Measurements from ENCODE around the gene SCN1A. TPM values are rescaled to one million over a fixed set of nuclear protein-coding genes. Genes with fewer than 3 reads are reported as not detected.
A peak's percentile ranks its signal among the peaks of the same experiment; 100 is the strongest.

The SCN1A gene
- 0.11 TPM for polyA plus RNA-seq (2012; ENCODE audit: insufficient read depth, insufficient read length, low read depth)

DNA sequence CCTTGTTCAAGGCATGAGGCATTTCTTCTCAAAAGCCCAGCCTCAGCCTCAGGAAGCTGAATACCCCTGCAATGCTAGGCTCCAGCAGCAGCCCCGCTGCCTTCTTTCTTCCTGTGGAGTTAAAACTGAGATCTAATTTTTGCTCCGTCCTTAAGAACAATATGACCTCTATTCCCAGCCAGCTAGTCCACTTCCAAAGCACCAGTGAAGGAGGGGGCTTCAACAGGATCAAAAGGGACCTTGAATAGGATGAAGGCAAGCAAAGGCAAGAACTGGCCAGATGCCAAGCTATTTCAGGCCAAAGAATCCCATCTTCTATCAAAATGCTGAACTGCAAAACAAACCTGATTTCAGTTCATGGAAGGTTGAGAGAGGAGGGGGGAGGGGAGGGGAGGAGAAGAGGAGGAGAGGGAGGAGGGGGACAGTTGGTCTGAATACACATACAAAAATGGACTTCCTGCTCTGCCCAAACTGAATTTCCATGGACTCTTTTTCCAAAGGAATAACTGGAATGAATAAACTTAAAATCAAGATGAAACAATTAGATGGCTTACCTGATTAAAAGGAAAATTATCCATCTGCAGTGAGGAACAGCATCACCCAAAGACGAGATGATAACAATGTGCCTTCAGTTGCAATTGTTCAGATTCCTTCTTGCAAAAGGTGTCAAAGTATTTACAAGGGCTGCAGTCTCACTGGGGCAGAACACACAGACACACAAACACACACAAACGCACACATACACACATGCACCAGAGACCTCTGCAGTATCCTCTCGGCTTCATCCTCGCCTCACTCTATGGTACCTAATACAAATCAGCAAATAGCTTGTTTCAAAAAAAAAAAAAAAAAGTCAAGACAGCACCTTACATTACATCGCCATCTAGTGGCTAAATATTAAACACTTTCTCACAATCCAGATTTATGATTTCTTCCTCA lies at the start of gene SCN1A:
Gene SCN1A, minus strand, starts transcription at position 804 of the 939 bp plus-strand sequence. CDS start 54,399 bp downstream, outside the sequence.
- Histone ChIP-seq H3K4me1 (no peaks in the 10 kb centered on the region), H3K9me3 (no peaks in the 10 kb centered on the region), H3K4me3 (ENCODE audit: low read depth, low read length) (peak within 1 kb of the TSS; percentile 31), H3K27me3 (no peaks in the 10 kb centered on the region), H3K36me3 (no peaks in the 10 kb centered on the region)
- DNase-seq, result no peak
- peak; percentile 45 for TF ChIP-seq CTCF (IDR thresholded peaks at IDR 0.05; ENCODE audit: low read depth, low read length)

DNA sequence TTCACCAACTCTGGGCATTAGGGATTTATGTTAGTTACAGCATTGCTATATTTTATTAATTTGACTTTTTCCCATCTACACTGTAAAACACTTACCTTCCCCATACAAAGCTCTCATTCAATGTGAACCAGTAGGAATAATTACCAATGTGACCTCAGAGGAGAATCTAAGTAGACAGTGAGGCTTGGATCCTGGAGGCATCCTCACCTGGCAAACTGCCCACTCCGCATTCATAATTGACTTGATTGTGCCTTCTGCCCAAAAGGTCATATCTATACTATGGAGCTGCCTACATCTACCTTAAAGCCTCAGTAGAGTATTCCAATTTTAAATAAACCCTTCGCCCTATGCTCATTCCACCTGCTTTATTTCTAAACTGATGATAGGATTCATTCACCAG lies 45.4 kb upstream of the SCN1A start:
- no peaks in the 10 kb centered on the region for H3K4me1 ChIP-seq
- H3K4me3 ChIP-seq (ENCODE audit: low read depth, low read length), result no peak overlapping the region
- no peak for TF ChIP-seq CTCF (IDR thresholded peaks at IDR 0.05; ENCODE audit: low read depth, low read length)
- no peaks in the 10 kb centered on the region for H3K27me3 ChIP-seq
- DNase-seq, result peak; percentile 20
- no peaks in the 10 kb centered on the region for H3K9me3 ChIP-seq
- H3K36me3 ChIP-seq, result no peaks in the 10 kb centered on the region

GRCh38 chr2:166171216-166171615 lies 43.4 kb upstream of the SCN1A start:
- Histone ChIP-seq H3K9me3 (no peaks in the 10 kb centered on the region), H3K36me3 (no peaks in the 10 kb centered on the region), H3K27me3 (no peaks in the 10 kb centered on the region), H3K4me1 (no peaks in the 10 kb centered on the region), H3K4me3 (ENCODE audit: low read depth, low read length) (no peak overlapping the region)
- TF ChIP-seq CTCF (IDR thresholded peaks at IDR 0.05; ENCODE audit: low read depth, low read length), result no peak
- DNase-seq, result no peak

DNA sequence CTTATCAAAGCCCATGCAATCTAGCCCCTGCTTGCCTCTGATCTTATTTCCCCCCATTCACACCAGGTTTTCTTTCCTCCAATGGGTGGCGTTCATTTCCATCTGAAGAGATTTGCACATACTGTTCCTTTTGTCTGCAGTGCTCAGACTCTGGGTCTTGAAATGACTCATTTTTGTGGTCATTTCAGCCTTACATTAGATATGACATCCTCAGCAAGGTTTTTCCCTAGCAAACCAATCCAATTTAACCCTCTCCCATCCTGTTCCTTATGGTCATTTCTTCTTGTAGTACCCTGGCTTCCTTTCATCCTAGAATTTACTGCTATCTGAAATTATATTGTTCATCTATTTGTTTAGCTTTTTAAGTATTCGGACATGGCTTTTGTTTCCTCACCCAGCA lies 42.5 kb upstream of the SCN1A start:
- DNase-seq, result no peak

DNA sequence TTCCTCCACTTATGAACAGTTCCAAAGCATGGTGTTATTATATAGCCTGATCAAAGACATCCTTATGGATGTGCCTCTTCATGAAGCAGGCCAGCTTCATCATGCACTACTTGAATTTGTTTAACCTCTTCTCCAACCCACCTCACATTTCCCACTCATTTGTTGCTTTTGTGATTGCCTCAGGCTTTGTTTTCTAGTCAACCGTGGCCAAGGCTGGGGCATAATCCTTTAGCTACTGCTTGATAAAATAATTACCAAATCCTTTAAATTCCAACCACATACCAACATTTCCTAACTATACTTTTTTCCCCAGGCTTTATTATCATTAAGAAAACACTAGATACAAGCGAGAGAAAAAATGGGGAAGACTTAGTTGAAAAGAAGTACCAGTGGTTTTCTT lies 39.6 kb upstream of the SCN1A start:
- no peaks in the 10 kb centered on the region for H3K36me3 ChIP-seq
- no peak for DNase-seq
- H3K4me3 ChIP-seq (ENCODE audit: low read depth, low read length), result no peak overlapping the region
- no peak for TF ChIP-seq CTCF (IDR thresholded peaks at IDR 0.05; ENCODE audit: low read depth, low read length)
- no peaks in the 10 kb centered on the region for H3K9me3 ChIP-seq
- no peaks in the 10 kb centered on the region for H3K4me1 ChIP-seq
- no peaks in the 10 kb centered on the region for H3K27me3 ChIP-seq

More for the DNA sequence above, 42.5 kb upstream of the SCN1A start:
- H3K9me3 ChIP-seq, result no peaks in the 10 kb centered on the region
- H3K4me1 ChIP-seq, result no peaks in the 10 kb centered on the region
- H3K4me3 ChIP-seq (ENCODE audit: low read depth, low read length), result no peak overlapping the region
- no peaks in the 10 kb centered on the region for H3K27me3 ChIP-seq
- no peaks in the 10 kb centered on the region for H3K36me3 ChIP-seq
- TF ChIP-seq CTCF (IDR thresholded peaks at IDR 0.05; ENCODE audit: low read depth, low read length), result no peak

DNA sequence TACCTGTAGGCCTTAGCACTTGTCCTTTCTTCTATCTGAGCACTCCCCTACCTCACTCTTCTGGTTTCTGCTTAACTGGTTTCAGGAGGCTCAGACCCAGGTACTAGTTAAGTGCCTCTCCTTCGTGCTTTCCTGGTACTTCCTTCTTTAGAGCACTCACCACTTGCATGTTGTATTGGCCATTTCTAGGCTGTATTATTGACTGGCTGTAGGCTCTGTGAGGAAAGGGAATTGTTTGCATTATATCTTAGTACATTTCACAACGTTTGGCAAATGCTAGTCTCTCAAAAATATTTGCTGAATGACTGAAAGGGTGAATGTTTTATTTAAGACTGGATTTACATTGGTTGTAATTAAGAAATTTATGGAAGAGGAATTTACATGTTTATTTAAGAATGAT lies 36.0 kb upstream of the SCN1A start:
- no peak for DNase-seq
- H3K36me3 ChIP-seq, result no peaks in the 10 kb centered on the region
- H3K27me3 ChIP-seq, result no peaks in the 10 kb centered on the region
- H3K4me1 ChIP-seq, result no peaks in the 10 kb centered on the region
- no peaks in the 10 kb centered on the region for H3K9me3 ChIP-seq
- no peak for TF ChIP-seq CTCF (IDR thresholded peaks at IDR 0.05; ENCODE audit: low read depth, low read length)
- no peak overlapping the region for H3K4me3 ChIP-seq (ENCODE audit: low read depth, low read length)
